Measurements from ENCODE around the gene GTF2F2.

GTF2F2 gene

GRCh38 chr13:45332036-45332830 is 211.9 kb downstream of the GTF2F2 start:
- DNase-seq (ENCODE audit: low read depth): no peak
- TF ChIP-seq, protein P1, sequence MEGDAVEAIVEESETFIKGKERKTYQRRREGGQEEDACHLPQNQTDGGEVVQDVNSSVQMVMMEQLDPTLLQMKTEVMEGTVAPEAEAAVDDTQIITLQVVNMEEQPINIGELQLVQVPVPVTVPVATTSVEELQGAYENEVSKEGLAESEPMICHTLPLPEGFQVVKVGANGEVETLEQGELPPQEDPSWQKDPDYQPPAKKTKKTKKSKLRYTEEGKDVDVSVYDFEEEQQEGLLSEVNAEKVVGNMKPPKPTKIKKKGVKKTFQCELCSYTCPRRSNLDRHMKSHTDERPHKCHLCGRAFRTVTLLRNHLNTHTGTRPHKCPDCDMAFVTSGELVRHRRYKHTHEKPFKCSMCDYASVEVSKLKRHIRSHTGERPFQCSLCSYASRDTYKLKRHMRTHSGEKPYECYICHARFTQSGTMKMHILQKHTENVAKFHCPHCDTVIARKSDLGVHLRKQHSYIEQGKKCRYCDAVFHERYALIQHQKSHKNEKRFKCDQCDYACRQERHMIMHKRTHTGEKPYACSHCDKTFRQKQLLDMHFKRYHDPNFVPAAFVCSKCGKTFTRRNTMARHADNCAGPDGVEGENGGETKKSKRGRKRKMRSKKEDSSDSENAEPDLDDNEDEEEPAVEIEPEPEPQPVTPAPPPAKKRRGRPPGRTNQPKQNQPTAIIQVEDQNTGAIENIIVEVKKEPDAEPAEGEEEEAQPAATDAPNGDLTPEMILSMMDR (IDR thresholded peaks at IDR 0.05; ENCODE audit: low read depth, low read length, missing control alignments): no peak
- no peak overlapping the region for H3K4me3 ChIP-seq (ENCODE audit: low read depth, low read length)

GRCh38 chr13:45332831-45333219 is 212.5 kb downstream of the GTF2F2 start:
- no peak for DNase-seq (ENCODE audit: low read depth)
- TF ChIP-seq, protein P1 (IDR thresholded peaks at IDR 0.05; ENCODE audit: low read depth, low read length, missing control alignments): no peak
- H3K4me3 ChIP-seq (ENCODE audit: low read depth, low read length): no peak overlapping the region

DNA sequence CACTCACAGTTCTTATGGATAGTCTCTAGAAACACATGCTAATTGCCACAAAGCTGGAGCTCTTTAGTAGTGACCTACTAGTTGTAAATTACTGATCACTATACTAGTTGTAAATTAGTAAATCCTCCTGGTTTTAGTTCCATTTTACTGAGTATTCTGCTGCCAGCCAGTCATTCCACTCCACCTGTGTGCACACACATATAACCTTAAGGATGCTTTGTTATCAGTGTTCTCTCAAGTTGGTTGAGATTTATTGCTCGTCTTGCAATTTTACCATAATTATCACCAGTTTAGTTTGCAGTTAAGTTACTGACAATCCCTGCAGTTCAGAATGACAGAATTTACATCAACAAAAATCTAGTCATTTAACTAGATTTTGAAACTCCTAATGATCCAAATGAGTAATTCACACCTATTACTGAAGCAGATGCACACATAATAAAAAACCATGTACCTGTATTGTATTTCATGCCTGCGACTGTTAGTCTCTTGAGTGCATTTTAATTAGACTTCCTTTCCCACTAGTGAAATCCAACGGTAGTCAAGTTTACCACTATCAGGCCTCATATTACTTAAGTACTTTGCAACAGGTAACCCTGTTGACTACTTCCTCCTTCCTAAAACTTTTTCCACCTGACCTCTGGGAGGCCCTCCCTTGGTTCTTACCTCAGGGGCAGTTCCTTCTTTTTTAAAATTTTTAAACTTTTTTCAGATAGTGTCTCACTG is 213.1 kb downstream of the GTF2F2 start:
- TF ChIP-seq, protein P1 (IDR thresholded peaks at IDR 0.05; ENCODE audit: low read depth, low read length, missing control alignments): no peak
- DNase-seq (ENCODE audit: low read depth): no peak
- no peak overlapping the region for H3K4me3 ChIP-seq (ENCODE audit: low read depth, low read length)

Data from GM12864 (cell line).